HepG2 (cell line): ENCODE data around the gene RTEL1. TPM values are rescaled to one million over a fixed set of nuclear protein-coding genes. Genes with fewer than 3 reads are reported as not detected.

Experiments
- BRCA1 ChIP-seq: sonication (generic); formaldehyde crosslinking; IDR thresholded peaks from 2 replicates; pipeline ENCODE4 v1.4.0; 2020; ENCODE audit warnings: missing genetic modification reagents
- CHD4 ChIP-seq: fragments of 200-600 bp; sonication (generic); IDR thresholded peaks from 2 replicates; pipeline ENCODE4 v1.7.0; 2017; ENCODE audit warnings: mild to moderate bottlenecking, low read length, borderline replicate concordance
- HNRNPK ChIP-seq: fragments of 200-400 bp; formaldehyde crosslinking; IDR thresholded peaks from 2 replicates; pipeline ENCODE4 v1.6.1; 2018; ENCODE audit warnings: low read length, low read depth, moderate library complexity, mild to moderate bottlenecking; ENCODE audit not compliant: poor library complexity, severe bottlenecking
- RORA ChIP-seq: sonication (generic); formaldehyde crosslinking; IDR thresholded peaks from 2 replicates; pipeline ENCODE4 v1.5.0; 2020; ENCODE audit warnings: mild to moderate bottlenecking, missing genetic modification reagents, moderate library complexity
- TARDBP ChIP-seq: sonication (generic); formaldehyde crosslinking; IDR thresholded peaks from 2 replicates; pipeline ENCODE4 v1.8.0; 2022; ENCODE audit warnings: mild to moderate bottlenecking, missing genetic modification reagents
- ZNF546 ChIP-seq: sonication (generic); formaldehyde crosslinking; conservative IDR thresholded peaks from 2 replicates; pipeline ENCODE4 v1.8.1; 2023; ENCODE audit warnings: mild to moderate bottlenecking, missing genetic modification reagents
- ZNF781 ChIP-seq: sonication (generic); formaldehyde crosslinking; IDR thresholded peaks from 2 replicates; pipeline ENCODE4 v1.5.1; 2020; ENCODE audit warnings: borderline replicate concordance, mild to moderate bottlenecking, missing genetic modification reagents; ENCODE audit errors: not compliant biosample characterization
- polyA plus RNA-seq, 8 experiments: library from polyadenylated mRNA; depleted of rRNA in 3 of 8; stranded (reverse) in 7 of 8; unstranded in 1 of 8; fragments of >200 nt; fragmentation: Illumina TruSeq in 4 of 8; extraction: Trizol in 4 of 8; gene quantifications; 2 replicates each; pipeline versions ENCODE4 v1.2.1 to v1.2.3, GENCODE V29; 2011 to 2016; ENCODE audit warnings: low read depth in 4 of 8, missing spikeins in 1 of 8, mixed read lengths in 1 of 8; ENCODE audit not compliant: insufficient read depth in 1 of 8
- total RNA-seq, 5 experiments: library from RNA; depleted of rRNA; stranded (reverse); fragments of >200 nt; fragmentation: Illumina TruSeq; extraction: Trizol; gene quantifications; 2 replicates each; pipeline ENCODE4 v1.2.3, GENCODE V29; 2016; ENCODE audit warnings: low read depth in 1 of 5
- TF ChIP-seq, protein P1 (sequence below): sonication (generic); formaldehyde crosslinking; conservative IDR thresholded peaks from 2 replicates; pipeline ENCODE4 v1.8.0; 2022; ENCODE audit warnings: mild to moderate bottlenecking, moderate library complexity, missing genetic modification reagents

The RTEL1 gene
- total and polyA plus RNA-seq, 2 of the 13 experiments (the other 11 are each of a cell fraction or from before 2014, with no cell fraction given), result 21.8 to 36.4 TPM

- TF ChIP-seq ZNF546 (CRISPR knock-in tag), result no peak
- TF ChIP-seq, protein P1, sequence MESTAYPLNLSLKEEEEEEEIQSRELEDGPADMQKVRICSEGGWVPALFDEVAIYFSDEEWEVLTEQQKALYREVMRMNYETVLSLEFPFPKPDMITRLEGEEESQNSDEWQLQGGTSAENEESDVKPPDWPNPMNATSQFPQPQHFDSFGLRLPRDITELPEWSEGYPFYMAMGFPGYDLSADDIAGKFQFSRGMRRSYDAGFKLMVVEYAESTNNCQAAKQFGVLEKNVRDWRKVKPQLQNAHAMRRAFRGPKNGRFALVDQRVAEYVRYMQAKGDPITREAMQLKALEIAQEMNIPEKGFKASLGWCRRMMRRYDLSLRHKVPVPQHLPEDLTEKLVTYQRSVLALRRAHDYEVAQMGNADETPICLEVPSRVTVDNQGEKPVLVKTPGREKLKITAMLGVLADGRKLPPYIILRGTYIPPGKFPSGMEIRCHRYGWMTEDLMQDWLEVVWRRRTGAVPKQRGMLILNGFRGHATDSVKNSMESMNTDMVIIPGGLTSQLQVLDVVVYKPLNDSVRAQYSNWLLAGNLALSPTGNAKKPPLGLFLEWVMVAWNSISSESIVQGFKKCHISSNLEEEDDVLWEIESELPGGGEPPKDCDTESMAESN (CRISPR knock-in tag), result no peak
- TF ChIP-seq TARDBP (CRISPR knock-in tag), result no peak
- TF ChIP-seq CHD4, result no peak
- no peak for TF ChIP-seq BRCA1 (CRISPR knock-in tag)
- no peak for TF ChIP-seq RORA (CRISPR knock-in tag)
- TF ChIP-seq HNRNPK, result peak; percentile 29
- TF ChIP-seq ZNF781 (CRISPR knock-in tag), result no peak
Observed at GRCh38 chr20:63735859-63736718, 78.0 kb downstream of the RTEL1 start, which contains the start of gene LIME1 (continued).
